ENCODE measurements around the gene OR2T27.

OR2T27 gene

GRCh38 chr1:248696261-248696660, 40.9 kb upstream of the OR2T27 start:
- peak; percentile 34 for TF ChIP-seq CTCF (IDR thresholded peaks at IDR 0.05; ENCODE audit: extremely low read depth, insufficient read depth, missing control alignments)
- in situ Hi-C loops (cut with MboI; ENCODE audit: low pct_unique_long_range_greater_than_20kb, low sequenced_read_pairs, unreplicated experiment), result no loop called here
- DNase-seq (ENCODE audit: low spot score), result no peak

- in situ Hi-C loops (cut with MboI; ENCODE audit: low pct_unique_long_range_greater_than_20kb, low sequenced_read_pairs, unreplicated experiment), result no loop called here
- no peak for TF ChIP-seq CTCF (IDR thresholded peaks at IDR 0.05; ENCODE audit: extremely low read depth, insufficient read depth, missing control alignments)
- no peak for DNase-seq (ENCODE audit: low spot score)
Measured at GRCh38 chr1:248695451-248696132, 40.3 kb upstream of the OR2T27 start.

- no peak for DNase-seq (ENCODE audit: low spot score)
- no peak for TF ChIP-seq CTCF (IDR thresholded peaks at IDR 0.05; ENCODE audit: extremely low read depth, insufficient read depth, missing control alignments)
- in situ Hi-C loops (cut with MboI; ENCODE audit: low pct_unique_long_range_greater_than_20kb, low sequenced_read_pairs, unreplicated experiment), result no loop called here
Measured at GRCh38 chr1:248691567-248692155, 36.3 kb upstream of the OR2T27 start.

- in situ Hi-C loops (cut with MboI; ENCODE audit: low pct_unique_long_range_greater_than_20kb, low sequenced_read_pairs, unreplicated experiment), result no loop called here
- TF ChIP-seq CTCF (IDR thresholded peaks at IDR 0.05; ENCODE audit: extremely low read depth, insufficient read depth, missing control alignments), result no peak
Measured at GRCh38 chr1:248688527-248689298, 33.4 kb upstream of the OR2T27 start.

GRCh38 chr1:248686815-248687214, 31.5 kb upstream of the OR2T27 start:
- in situ Hi-C loops (cut with MboI; ENCODE audit: low pct_unique_long_range_greater_than_20kb, low sequenced_read_pairs, unreplicated experiment), result no loop called here
- TF ChIP-seq CTCF (IDR thresholded peaks at IDR 0.05; ENCODE audit: extremely low read depth, insufficient read depth, missing control alignments), result peak; percentile 62
- DNase-seq (ENCODE audit: low spot score), result peak; percentile 54

More at GRCh38 chr1:248688527-248689298, 33.4 kb upstream of the OR2T27 start:
- DNase-seq (ENCODE audit: low spot score), result peak; percentile 69

GRCh38 chr1:248681651-248682050, 26.3 kb upstream of the OR2T27 start:
- DNase-seq (ENCODE audit: low spot score), result no peak
- TF ChIP-seq CTCF (IDR thresholded peaks at IDR 0.05; ENCODE audit: extremely low read depth, insufficient read depth, missing control alignments), result no peak

More at GRCh38 chr1:248681651-248682050, 26.3 kb upstream of the OR2T27 start:
- in situ Hi-C loops (cut with MboI; ENCODE audit: low pct_unique_long_range_greater_than_20kb, low sequenced_read_pairs, unreplicated experiment), result loop anchor here (5.0 kb wide), 1 partner anchor 54 kb away; no protein-coding TSS in a partner anchor
